ENCODE measurements around the gene PLB1. TPM values are rescaled to one million over a fixed set of nuclear protein-coding genes. Genes with fewer than 3 reads are reported as not detected.

The PLB1 gene
- total RNA-seq, 2 experiments from 2014 or later: 0.74 to 1.1 TPM

- Mint-ChIP-seq H3K4me1 (peaks cover 20% of the 10 kb centered on the region), H3K36me3 (ENCODE audit: low read depth) (peaks cover 3% of the 10 kb centered on the region), H3K4me3 (no peak overlapping the region), H3K27me3 (no peaks in the 10 kb centered on the region), H3K27ac (no peak overlapping the region), H3K9me3 (no peaks in the 10 kb centered on the region)
- no peak for DNase-seq
- ChIA-PET POLR2A (no interaction called here), CTCF (interaction anchor here (1.4 kb wide), 1 partner anchor 751 kb away, joined by 3 read pairs; no protein-coding TSS in a partner anchor)
Observed at GRCh38 chr2:28454016-28454930, 41.6 kb upstream of the PLB1 start.

- CTCF ChIA-PET: no interaction called here
- Mint-ChIP-seq H3K27me3 (peaks cover 6% of the 10 kb centered on the region), H3K36me3 (ENCODE audit: low read depth) (peaks cover 3% of the 10 kb centered on the region)
Observed at GRCh38 chr2:28457237-28457636, 38.6 kb upstream of the PLB1 start.

GRCh38 chr2:28461056-28461455 is 34.8 kb upstream of the PLB1 start:
- DNase-seq: no peak
- Mint-ChIP-seq H3K9me3 (peaks cover 9% of the 10 kb centered on the region), H3K4me3 (no peak overlapping the region), H3K4me1 (peaks cover 22% of the 10 kb centered on the region), H3K27ac (no peak overlapping the region), H3K36me3 (ENCODE audit: low read depth) (peaks cover 8% of the 10 kb centered on the region), H3K27me3 (peaks cover 10% of the 10 kb centered on the region)
- CTCF ChIA-PET: no interaction called here
- POLR2A ChIA-PET: no interaction called here

More at GRCh38 chr2:28457237-28457636, 38.6 kb upstream of the PLB1 start:
- POLR2A ChIA-PET: no interaction called here
- no peak overlapping the region for H3K4me3 Mint-ChIP-seq
- DNase-seq: no peak
- no peak overlapping the region for H3K27ac Mint-ChIP-seq
- H3K4me1 Mint-ChIP-seq: peaks cover 3% of the 10 kb centered on the region
- H3K9me3 Mint-ChIP-seq: peaks cover 3% of the 10 kb centered on the region

GRCh38 chr2:28462122-28462521 is 33.7 kb upstream of the PLB1 start:
- ChIA-PET POLR2A (no interaction called here), CTCF (no interaction called here)
- H3K4me1 Mint-ChIP-seq: peaks cover 29% of the 10 kb centered on the region
- DNase-seq: no peak
- peaks cover 9% of the 10 kb centered on the region for H3K9me3 Mint-ChIP-seq
- H3K4me3 Mint-ChIP-seq: no peak overlapping the region
- H3K27ac Mint-ChIP-seq: no peak overlapping the region
- H3K36me3 Mint-ChIP-seq (ENCODE audit: low read depth): peaks cover 8% of the 10 kb centered on the region
- peaks cover 10% of the 10 kb centered on the region for H3K27me3 Mint-ChIP-seq

GRCh38 chr2:28463211-28463816 is 32.5 kb upstream of the PLB1 start:
- peaks cover 29% of the 10 kb centered on the region for H3K4me1 Mint-ChIP-seq
- H3K9me3 Mint-ChIP-seq: peaks cover 9% of the 10 kb centered on the region
- H3K27ac Mint-ChIP-seq: no peak overlapping the region
- ChIA-PET POLR2A (no interaction called here), CTCF (no interaction called here)
- peaks cover 10% of the 10 kb centered on the region for H3K27me3 Mint-ChIP-seq
- H3K36me3 Mint-ChIP-seq (ENCODE audit: low read depth): peaks cover 8% of the 10 kb centered on the region
- no peak overlapping the region for H3K4me3 Mint-ChIP-seq
- no peak for DNase-seq

- Mint-ChIP-seq H3K27ac (no peak overlapping the region), H3K27me3 (peaks cover 10% of the 10 kb centered on the region), H3K4me1 (peaks cover 29% of the 10 kb centered on the region), H3K4me3 (no peak overlapping the region), H3K36me3 (ENCODE audit: low read depth) (peaks cover 8% of the 10 kb centered on the region), H3K9me3 (peaks cover 9% of the 10 kb centered on the region)
- no peak for DNase-seq
- ChIA-PET POLR2A (no interaction called here), CTCF (interaction anchor here (1.3 kb wide), 1 partner anchor 11 kb away, joined by 5 read pairs; no protein-coding TSS in a partner anchor)
Observed at GRCh38 chr2:28463893-28464292, 32.0 kb upstream of the PLB1 start.

- ChIA-PET CTCF (interaction anchor here (1.3 to 1.7 kb wide), 3 partner anchors 10 to 35 kb away, joined by 3 to 5 read pairs (median 3); no protein-coding TSS in a partner anchor), POLR2A (no interaction called here)
- Mint-ChIP-seq H3K27ac (no peak overlapping the region), H3K4me3 (no peak overlapping the region), H3K9me3 (peaks cover 9% of the 10 kb centered on the region), H3K4me1 (peaks cover 39% of the 10 kb centered on the region), H3K36me3 (ENCODE audit: low read depth) (peaks cover 8% of the 10 kb centered on the region), H3K27me3 (peaks cover 10% of the 10 kb centered on the region)
- DNase-seq: peak; percentile 22
Observed at GRCh38 chr2:28465148-28465885, 30.5 kb upstream of the PLB1 start.

GRCh38 chr2:28469304-28469703 is 26.6 kb upstream of the PLB1 start:
- no peak for DNase-seq
- Mint-ChIP-seq H3K27me3 (no peaks in the 10 kb centered on the region), H3K27ac (no peak overlapping the region), H3K4me3 (no peak overlapping the region), H3K4me1 (peaks cover 40% of the 10 kb centered on the region), H3K36me3 (ENCODE audit: low read depth) (no peaks in the 10 kb centered on the region), H3K9me3 (no peaks in the 10 kb centered on the region)
- ChIA-PET POLR2A (no interaction called here), CTCF (interaction anchor here (0.8 kb wide), 1 partner anchor 629 kb away, joined by 3 read pairs; no protein-coding TSS in a partner anchor)

GRCh38 chr2:28469947-28470535 is 25.8 kb upstream of the PLB1 start:
- Mint-ChIP-seq H3K27ac (no peak overlapping the region), H3K27me3 (no peaks in the 10 kb centered on the region)
- CTCF ChIA-PET: no interaction called here

GRCh38 chr2:28470759-28471158 is 25.1 kb upstream of the PLB1 start:
- CTCF ChIA-PET: no interaction called here
- Mint-ChIP-seq H3K36me3 (ENCODE audit: low read depth) (no peaks in the 10 kb centered on the region), H3K9me3 (no peaks in the 10 kb centered on the region), H3K4me1 (peaks cover 27% of the 10 kb centered on the region), H3K27me3 (no peaks in the 10 kb centered on the region), H3K27ac (no peak overlapping the region), H3K4me3 (no peak overlapping the region)
- POLR2A ChIA-PET: no interaction called here
- no peak for DNase-seq

More at GRCh38 chr2:28469947-28470535, 25.8 kb upstream of the PLB1 start:
- no peaks in the 10 kb centered on the region for H3K36me3 Mint-ChIP-seq (ENCODE audit: low read depth)
- DNase-seq: no peak
- no peaks in the 10 kb centered on the region for H3K9me3 Mint-ChIP-seq
- no peak overlapping the region for H3K4me3 Mint-ChIP-seq
- peaks cover 35% of the 10 kb centered on the region for H3K4me1 Mint-ChIP-seq
- POLR2A ChIA-PET: no interaction called here

- Mint-ChIP-seq H3K9me3 (no peaks in the 10 kb centered on the region), H3K4me3 (no peak overlapping the region), H3K27me3 (no peaks in the 10 kb centered on the region), H3K36me3 (ENCODE audit: low read depth) (no peaks in the 10 kb centered on the region), H3K27ac (peak overlapping the region; percentile 77), H3K4me1 (peaks cover 24% of the 10 kb centered on the region)
- DNase-seq: no peak
- POLR2A ChIA-PET: no interaction called here
- CTCF ChIA-PET: no interaction called here
Observed at GRCh38 chr2:28471214-28471613, 24.6 kb upstream of the PLB1 start.

GRCh38 chr2:28471701-28472236 is 24.1 kb upstream of the PLB1 start:
- Mint-ChIP-seq H3K27ac (no peak overlapping the region), H3K27me3 (no peaks in the 10 kb centered on the region), H3K4me3 (no peak overlapping the region), H3K4me1 (peaks cover 18% of the 10 kb centered on the region), H3K9me3 (no peaks in the 10 kb centered on the region), H3K36me3 (ENCODE audit: low read depth) (no peaks in the 10 kb centered on the region)
- no peak for DNase-seq
- POLR2A ChIA-PET: no interaction called here
- CTCF ChIA-PET: no interaction called here
